AG09319 (cell line): Measurements from ENCODE around the gene SPPL3.

Experiments
- DNase-seq: peaks from one replicate; pipeline ENCODE4 v3.0.0-alpha.2; 2010; ENCODE audit warnings: low read depth; ENCODE audit errors: extremely low read depth
- CTCF ChIP-seq: IDR thresholded peaks from 2 replicates; pipeline ENCODE4 v1.5.1; 2011; ENCODE audit warnings: low read depth, mild to moderate bottlenecking, inconsistent platforms, low read length, moderate library complexity

The SPPL3 gene

GRCh38 chr12:120740871-120741270 lies 163.3 kb downstream of the SPPL3 start:
- DNase-seq = no peak
- no peak for TF ChIP-seq CTCF

GRCh38 chr12:120739821-120740613 lies 164.1 kb downstream of the SPPL3 start:
- no peak for TF ChIP-seq CTCF

GRCh38 chr12:120739031-120739762 lies 165.0 kb downstream of the SPPL3 start:
- no peak for DNase-seq
- TF ChIP-seq CTCF = no peak

More at GRCh38 chr12:120739821-120740613, 164.1 kb downstream of the SPPL3 start:
- no peak for DNase-seq

GRCh38 chr12:120738252-120739030 lies 165.7 kb downstream of the SPPL3 start:
- TF ChIP-seq CTCF = no peak
- no peak for DNase-seq

- no peak for DNase-seq
- no peak; the same call in 1 of the 2 replicates for TF ChIP-seq CTCF
These were observed 166.5 kb downstream of the SPPL3 start for GRCh38 chr12:120737557-120738251.

- no peak for TF ChIP-seq CTCF
- no peak for DNase-seq
These were observed 167.5 kb downstream of the SPPL3 start for GRCh38 chr12:120736404-120737331.
